GM19238 (cell line): ENCODE data around the gene RNASE11.
"Not testable (repeated sequence)": the region's sequence is repeated elsewhere in the genome, so short reads cannot be mapped to it uniquely, and the experiment has no call there.

Experiments used
- DNase-seq: peaks from one replicate; pipeline ENCODE4 v3.0.0; 2011; ENCODE audit warnings: low spot score; ENCODE audit not compliant: insufficient read length

Gene RNASE11

GRCh38 chr14:20614038-20614840 is 26.4 kb upstream of the RNASE11 start:
- no peak for DNase-seq

- no peak for DNase-seq
Measured at GRCh38 chr14:20613094-20614037, 25.6 kb upstream of the RNASE11 start.

DNA sequence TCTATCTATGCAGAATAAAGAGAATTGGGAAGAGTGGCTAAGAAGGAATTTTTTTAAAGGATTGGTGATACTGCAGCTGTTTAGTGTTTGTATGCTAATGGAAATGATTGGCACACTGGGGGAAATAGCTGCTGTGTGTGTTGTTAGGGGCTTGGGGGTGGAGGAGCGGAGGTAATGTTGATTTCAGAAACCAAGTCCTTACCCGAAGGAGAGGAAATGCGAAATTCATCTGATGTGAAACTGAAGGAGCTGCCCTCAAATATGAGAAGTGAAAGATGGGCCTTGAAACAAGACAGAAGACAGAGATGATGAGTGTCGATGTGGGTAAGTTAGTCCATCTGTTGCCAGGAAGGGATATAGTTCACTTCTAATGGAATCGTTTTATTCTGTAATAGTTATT is 24.6 kb upstream of the RNASE11 start:
- no peak for DNase-seq

DNA sequence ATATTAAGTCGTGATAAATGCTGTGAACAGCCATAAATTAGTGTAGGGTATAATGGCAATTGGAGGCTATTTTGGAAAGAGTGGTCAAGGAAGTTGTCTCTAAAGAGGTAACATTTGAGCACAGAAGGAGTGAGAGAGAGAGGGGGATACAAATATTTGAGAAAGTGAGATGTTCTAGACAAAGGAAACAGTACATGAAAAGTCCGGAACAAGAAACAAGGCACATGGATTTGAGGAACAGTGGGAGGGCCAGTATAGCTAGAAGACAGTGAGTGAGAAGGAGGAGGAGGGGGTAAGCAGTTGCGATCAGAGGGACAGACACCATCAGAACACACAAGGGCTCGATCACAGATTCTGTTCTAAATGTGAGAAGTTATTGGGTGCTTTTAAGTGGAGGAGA is 23.5 kb upstream of the RNASE11 start:
- no peak for DNase-seq

GRCh38 chr14:20610002-20610765 is 22.4 kb upstream of the RNASE11 start:
- DNase-seq = no peak

DNA sequence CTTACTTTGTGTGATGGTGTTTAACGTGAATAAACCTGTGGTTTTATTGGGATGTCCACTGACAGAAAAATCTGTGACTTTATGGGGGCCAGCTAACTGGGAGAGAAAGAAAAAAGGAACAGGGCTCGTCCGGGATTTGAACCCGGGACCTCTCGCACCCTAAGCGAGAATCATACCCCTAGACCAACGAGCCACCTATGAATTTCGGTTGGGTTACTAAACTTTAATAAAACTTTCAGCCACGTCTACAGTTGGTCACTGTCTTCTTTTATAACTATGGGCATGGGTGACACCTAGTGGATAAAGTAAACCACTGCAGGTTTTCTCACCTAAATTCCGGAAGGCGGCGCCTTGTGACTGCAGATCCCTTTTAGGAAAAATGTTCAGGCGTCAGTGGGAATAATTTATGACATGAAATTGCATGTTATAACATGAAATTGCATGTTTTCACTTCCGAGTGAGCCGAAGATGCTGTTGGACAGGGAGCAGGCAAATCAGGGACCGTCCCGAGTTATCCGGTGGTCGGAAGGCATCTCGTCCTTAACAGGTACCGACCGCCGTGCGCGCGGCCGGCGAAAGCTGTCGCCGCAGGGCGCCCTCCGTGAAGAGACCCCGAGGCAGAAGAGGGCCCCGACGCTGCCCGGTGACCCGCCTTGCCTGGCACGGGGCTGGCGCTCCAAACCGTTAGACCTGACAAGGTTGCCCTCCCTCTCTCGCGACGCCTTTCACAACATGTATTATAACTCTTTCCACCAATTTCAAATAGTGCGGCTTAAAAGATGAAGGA is 21.6 kb upstream of the RNASE11 start:
- no peak for DNase-seq

DNA sequence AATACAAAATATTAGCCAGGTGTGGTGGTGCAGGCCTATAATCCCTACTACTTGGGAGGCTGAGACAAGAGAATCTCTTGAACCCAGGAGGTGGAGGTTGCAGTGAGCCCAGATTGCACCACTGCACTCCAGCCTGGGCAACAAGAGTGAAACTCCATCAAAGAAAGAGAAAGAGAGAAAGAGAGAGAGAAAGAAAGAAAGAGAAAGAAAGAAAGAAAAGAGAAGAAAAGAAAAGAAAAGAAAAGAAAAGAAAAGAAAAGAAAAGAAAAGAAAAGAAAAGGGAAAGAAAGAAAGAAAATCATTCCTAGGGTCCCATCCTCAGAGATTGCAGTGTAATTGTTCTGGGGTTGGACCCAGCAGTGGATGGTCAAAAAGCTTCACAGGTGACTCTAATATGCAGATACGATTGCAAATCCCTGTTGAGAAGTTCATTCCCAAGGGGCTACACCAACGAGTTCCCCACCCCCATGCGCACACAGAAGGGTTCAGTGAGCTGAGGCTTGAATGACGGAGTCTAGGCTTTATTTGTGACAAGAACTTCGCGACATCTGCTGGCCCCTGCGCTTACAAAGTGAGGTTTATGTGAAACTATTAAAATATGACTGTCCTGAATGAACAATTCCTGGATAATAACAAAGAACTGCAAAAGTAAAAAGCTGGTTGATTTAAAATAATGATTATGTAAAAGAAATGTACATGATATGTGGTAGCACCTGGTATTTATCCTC is 20.7 kb upstream of the RNASE11 start:
- DNase-seq = no peak

GRCh38 chr14:20607617-20608016 is 19.8 kb upstream of the RNASE11 start:
- no peak for DNase-seq

- no peak for DNase-seq
Measured at GRCh38 chr14:20606902-20607242, 19.1 kb upstream of the RNASE11 start.

DNA sequence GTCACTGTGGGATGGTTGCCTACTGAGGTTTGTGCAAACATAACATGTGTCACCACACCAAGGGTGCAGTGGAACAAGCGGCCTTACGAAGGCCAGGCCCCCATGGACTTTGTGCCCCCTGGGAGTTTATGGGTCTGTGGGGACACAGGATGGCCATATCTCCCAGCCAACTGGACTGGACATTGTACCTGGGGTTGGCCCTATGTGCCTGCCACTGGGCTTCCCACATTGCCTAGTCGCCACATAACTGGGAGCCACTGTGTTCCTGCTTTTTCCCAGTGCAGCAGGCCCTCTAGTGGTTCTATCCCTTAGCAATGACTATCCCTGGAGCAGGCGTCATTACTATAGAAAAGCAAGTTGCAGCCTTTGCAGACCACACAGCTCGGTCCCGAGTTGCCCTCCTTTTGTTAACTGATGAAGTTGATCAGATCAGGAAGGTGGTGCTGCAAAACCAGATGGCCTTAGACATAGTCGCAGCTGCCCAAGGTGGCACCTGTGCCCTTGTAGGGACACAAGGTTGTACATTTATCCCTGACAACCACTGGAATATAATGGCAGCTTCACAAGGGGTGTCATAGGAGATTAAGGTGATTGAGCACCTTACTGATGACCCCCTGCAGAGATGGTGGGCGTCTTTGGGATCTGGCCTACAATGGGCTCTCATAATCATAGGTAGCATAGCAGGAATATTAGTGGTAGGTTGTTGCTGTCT is 18.5 kb upstream of the RNASE11 start:
- no peak for DNase-seq

GRCh38 chr14:20603813-20604690 is 16.3 kb upstream of the RNASE11 start:
- DNase-seq = no peak

DNA sequence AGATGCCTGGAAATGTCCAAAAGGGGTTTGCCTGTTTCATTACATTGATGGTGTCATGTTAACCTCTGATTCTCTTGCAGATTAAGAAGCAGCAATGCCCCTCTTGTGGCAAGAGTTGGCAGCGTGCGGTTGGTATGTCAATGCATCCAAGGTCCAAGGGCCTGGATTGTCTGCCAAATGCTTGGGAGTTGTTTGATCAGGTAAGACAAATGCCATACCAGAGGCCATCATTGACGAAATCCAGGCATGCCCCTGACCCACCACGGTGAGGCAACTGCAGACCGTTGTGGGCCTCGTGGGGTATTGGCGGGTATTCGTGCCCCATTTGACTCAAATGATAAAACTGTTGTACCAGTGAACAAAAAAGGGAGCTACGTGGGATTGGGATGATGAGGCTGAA is 14.8 kb upstream of the RNASE11 start:
- DNase-seq = no peak

DNA sequence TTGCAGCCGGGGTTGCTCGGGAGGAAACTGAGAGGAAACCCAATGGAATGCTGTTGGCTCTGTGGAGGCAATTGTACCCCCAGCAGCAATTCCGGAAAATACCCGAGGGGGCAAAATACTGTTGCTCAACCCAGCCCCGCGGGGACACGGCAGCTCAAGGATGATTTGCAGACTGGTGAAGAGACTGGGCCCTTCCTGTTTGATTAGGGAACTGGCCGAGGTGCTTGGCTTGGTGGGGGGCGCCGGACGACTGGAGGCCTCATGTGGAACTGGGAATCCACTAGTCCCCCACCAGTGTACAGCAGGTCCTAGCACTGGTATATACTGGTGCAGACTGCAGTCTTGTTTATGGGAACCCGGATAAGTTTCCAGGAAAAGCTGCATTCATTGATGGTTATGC is 13.7 kb upstream of the RNASE11 start:
- no peak for DNase-seq

- DNase-seq = no peak
Measured at GRCh38 chr14:20597108-20597507, 9.3 kb upstream of the RNASE11 start.

GRCh38 chr14:20595726-20596125 is 7.9 kb upstream of the RNASE11 start:
- not testable (repeated sequence) for DNase-seq

DNA sequence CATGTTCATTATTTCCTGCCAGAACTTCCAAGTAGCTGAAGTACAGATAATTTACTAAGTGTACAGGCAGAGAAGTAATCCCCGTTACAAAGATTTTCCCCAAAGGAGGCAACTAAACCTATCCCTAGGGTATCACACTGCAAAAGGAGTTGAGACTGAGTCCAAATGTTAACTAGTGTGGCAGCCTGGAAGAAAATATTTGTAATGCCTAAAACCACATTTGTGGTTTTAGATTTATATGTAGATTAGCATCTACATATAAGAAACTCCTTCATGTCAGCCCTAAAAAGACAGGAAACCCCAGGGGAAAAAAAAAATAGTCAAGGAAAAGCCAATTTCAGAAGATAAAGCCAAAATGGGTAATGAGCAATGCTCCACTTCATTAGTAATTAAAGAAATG is 4.8 kb upstream of the RNASE11 start:
- DNase-seq = no peak

- DNase-seq = no peak
Measured at GRCh38 chr14:20591235-20591634, 3.4 kb upstream of the RNASE11 start, which contains the start of gene RNASE12. Gene RNASE12 (minus strand): TSS chr14:20591376. CDS start chr14:20590723, 653 bp downstream.

- DNase-seq = no peak
Measured at GRCh38 chr14:20583908-20584307, 3.9 kb downstream of the RNASE11 start.

DNA sequence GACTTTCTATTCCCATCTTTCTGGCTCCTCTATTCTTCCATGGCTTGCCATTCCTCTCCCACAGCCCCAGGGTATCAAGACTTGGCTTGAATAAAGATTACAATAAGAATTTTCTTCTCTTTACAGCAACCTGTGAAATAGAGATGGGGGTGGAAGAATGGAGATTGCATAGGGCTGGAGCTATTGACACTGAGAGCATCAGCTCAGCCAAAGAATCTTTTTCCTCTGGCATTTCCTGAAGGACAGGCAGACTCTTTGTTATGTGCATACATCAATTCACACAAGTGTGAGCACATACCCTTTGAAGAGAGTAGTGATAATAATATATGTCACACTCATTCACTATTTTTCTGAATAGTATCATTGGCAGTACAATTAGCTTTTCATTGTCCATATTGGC is 4.7 kb downstream of the RNASE11 start:
- DNase-seq = no peak
